ENCODE data around the gene GRIP2.
A peak's percentile ranks its signal among the peaks of the same experiment; 100 is the strongest.

The GRIP2 gene

DNA sequence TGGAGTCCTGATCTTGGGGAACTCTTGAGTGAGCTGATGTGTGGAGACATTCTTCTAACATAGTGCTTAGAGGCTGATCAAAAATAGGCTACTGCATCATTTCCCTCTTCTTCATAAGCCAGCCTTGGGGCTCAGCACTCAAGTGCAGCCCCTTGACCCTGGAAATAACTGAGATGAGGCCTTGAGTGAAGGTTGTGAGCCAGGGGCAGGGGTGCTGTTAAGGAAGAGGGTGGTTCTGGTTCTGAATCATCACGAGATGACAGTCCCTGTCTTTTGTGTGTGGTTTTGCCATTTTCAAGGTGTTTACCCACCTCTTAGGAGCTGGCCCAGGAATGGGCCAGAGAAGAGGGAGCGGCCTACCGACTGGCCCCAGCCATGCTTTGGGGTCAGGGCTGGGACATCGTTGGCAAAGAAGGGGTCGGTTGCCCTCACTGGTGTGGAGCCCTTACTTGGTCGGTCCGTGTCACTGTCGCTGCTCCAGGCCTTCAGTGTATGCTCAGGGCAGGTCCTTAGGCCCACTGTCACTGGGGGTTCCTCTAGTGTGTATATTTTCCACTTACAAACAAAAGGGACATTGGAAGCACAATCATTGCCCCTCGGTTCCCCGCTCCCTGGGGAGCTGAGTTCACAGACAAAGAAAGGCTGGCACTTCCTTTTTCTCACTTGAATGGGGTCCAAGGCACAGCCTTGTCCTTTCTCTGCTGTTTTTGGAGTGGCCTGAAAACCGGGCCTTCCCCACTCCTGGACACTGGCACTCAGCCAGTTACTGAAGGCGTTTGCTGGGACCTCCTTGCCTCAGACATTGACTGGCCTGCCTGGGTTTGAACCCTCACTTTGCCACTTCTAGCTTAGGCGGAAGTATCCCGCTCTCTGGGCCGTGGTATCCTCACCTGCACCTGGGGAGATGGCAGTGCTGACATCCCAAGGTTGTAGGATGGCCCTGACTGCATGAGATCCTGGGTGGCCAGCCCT lies 91.1 kb downstream of the GRIP2 start:
- DNase-seq = no peak

DNA sequence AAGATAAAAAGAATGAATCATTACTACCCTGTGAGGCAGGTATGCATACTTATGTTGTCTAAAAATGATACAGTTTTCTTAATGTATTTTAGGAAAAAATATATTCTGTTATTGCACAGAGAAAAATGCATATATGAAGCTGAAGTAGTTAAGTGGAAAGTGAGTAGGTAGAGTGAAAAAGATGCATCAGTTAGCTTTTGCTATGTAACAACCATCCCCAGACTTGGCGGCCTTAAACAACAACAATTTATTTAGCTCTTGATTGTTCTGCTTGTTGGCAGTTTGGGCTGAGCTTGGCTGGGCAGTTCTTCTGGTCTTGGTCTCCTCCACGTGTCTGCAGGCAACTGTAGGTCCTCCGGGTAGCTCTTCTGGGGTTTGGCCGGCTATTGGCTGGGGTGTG lies 92.1 kb downstream of the GRIP2 start:
- DNase-seq = no peak

DNA sequence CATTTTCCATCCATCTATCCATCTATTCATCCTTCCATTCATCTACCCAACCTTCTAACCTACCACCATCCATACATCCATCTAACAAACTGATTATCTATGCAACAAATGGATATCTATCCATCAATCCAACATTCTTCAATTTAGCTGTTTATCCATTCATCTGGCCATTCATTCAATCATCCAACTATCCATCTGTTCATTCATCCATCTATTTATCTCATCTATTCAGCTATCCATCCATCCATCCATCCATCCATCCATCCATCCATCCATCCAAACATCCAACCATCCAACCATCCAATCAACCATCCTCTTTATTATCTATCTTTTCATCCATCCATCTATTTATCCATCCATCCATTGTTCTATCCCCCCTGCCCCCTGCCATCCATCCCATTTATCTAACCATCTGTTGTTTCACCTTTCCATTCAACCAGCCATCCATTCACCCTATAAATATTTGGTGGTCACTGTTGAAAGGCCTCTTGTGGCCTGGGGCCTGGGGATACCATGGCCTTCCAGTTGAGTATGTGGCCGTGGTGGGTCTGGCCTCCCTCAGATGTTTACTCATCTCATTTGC lies 93.1 kb downstream of the GRIP2 start:
- DNase-seq = no peak

DNA sequence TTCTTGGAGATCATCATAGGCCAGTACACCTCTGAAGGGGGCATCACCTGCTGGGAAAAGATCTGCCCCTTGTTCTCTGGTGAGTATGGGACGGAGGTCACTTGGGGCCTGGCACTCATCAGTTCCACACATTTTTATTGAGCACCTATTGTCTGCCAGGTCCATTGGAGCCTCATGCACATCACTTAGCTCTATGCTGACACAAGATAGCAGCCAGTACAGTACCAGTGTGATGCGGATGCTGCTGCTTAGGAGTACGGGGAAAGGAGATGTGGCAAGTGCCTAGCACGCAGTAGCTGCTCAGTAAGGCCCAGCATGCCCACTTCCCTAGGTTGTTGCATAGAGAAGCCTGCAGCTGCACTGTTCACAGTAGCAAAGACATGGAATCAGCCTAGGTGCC lies 94.4 kb downstream of the GRIP2 start:
- no peak for DNase-seq

DNA sequence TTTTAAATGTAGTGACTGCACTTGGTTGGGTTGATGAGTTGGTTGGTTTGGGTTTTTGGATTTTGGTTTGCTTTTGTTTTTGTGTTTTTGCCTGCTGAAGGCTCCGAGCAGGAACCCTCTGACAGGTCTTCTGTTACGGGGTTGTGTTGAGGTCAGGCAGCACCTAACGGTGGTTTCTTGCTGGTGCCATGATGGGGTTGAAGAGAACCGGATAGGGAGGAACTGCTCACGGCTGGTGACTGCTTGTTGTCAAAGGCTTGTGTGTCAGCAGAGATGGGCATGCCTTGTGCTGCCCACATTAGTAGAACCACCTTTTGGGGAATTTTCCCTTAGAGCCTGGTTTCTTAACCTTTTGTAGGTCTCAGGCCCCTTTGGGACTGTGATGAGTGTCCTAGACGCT lies 95.8 kb downstream of the GRIP2 start:
- DNase-seq = no peak

DNA sequence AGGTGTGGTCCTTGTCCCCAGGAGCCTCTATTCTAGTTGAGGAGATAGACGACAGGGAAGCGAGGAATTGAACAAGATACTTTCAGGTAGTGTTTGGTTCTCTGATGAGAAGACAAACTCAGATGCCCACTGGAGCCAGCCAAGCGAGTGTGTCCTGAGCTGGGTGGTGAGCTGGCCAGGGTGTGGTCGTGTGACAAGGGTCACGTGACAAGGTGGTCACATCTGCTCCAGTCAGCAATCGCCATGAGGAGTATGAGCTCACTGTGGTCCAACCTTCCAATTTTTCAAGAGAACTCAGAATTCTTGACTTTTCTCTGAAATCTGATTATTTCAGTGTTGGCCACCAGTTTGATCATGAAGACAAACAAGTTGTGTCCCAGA lies 98.2 kb downstream of the GRIP2 start:
- no peak for DNase-seq

DNA sequence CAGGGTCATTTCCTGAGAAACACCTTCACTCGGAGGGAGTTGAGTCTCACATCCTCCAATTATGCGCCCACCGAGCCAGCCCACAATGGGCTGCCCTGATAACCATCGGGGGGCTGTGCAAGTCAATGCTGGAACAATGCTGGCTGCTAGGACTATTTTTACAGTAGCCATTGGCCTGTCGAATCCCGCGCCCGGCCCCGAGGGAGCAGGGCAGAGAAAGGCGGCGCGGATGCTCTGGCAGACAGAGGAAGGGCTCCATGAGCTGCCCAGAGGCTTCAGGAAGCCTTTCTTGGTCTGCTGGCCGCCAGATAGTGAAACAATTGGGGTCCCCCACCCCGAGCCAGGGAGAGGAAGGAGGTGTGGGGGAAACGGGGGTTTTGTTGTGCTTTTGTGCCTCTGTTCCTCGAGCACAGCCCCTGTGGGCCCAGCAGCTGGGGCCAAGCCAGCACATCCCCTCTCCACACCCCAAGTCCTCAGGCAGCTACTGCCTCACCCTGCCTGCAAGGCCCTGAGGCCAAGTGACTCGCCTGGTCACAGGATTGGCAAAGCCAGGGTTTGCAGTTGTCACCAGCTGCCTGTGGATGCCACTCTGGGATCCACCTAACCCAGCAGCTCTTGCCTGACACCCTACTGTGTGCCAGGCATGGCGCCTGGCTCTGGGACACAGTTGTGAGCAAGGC lies 98.8 kb downstream of the GRIP2 start:
- no peak for DNase-seq

DNA sequence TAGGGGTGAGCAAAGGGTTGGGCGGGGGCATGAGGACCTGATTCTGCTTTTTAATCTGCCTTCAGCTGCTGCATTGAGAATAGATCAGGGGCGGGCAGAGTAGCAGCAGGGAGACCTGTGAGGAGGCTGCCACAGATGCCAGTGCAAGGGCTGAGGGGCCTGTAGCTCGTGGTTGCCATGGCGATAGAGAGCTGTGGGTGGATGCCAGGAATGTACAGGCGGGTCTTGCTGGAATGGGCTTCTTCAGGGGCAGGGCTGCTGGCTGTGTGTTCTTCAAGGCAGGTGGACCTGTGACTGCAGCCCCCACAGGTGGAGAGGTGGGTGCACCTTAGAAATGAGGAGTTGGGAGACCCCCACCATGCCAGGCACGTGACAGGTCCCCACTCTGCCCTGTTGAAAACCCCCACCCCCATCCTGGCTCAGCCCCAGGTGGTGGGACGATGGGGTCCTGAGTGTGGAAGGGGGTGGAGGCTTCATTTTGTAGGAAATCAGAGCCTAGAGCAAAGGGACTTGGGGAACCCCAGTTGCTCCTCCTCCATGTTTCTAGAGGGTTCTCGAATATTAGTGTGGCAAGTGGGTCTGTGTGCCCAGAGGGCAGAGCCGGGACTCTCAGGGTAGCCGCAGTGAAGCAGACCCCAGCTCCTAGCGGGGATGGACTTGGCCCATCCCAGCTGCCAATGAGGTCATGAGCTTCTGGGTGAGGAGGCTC lies 99.5 kb downstream of the GRIP2 start:
- DNase-seq = no peak

DNA sequence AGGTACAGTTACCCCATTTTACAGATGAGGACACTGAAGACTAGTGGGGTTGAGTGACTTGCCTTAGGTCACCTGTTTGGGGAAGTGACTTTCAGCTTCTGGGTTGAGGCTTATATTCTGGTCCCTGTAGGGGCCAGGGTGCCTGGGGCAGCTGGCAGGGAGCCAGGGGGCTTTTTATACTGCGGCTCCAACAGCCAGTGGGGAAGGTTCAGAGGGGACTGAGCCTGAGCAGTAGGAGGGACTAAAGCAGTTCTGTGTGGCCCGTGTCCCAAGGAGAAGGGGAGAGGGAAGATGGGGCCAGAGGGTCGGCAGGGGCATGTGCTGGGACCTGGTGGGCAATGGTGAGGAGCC lies 100.0 kb downstream of the GRIP2 start:
- no peak for DNase-seq

DNA sequence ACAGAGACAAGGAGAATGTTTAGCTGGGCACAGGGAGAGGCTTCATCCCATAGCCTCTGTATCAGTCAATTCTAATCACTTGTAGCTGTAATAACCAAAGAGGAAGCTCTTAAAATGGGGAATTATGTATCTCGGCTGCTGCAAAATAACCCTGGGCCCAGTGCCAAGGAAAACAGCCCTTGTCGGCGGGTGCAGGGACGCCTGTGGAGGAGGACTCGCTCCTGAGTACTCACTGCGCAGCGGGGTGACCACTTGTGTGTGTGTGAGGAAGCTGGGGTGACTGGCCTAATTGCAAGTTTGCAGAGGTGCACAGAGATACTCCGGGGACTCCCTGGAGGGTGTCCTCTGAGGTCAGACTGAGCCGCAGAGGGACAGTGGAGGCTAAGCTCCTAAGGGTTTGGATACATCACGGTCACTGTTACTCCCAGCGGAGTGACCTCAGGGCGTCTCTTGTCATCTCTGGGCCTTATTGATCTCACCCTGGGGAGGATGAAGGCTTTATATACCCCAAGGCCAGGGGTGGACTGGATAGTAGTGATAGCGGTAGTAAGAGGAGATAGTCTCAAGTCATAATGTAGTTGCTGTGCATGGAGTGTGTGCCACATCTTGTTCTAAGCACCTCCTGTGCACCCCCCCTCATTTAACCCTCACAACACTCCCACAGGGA lies 100.5 kb downstream of the GRIP2 start:
- peak; percentile 67 for DNase-seq
